ENCODE results near the gene CD4. TPM values are rescaled to one million over a fixed set of nuclear protein-coding genes. Genes with fewer than 3 reads are reported as not detected.

The CD4 gene
- total RNA-seq, 2 donors from 2014 or later: 126 to 141 TPM

- ATAC-seq (replicated peaks in 1 of 2) (no peak), DNase-seq (no peak)
- Mint-ChIP-seq H3K4me3 (no peak overlapping the region), H3K9me3 (no peaks in the 10 kb centered on the region), H3K27me3 (ENCODE audit: low read depth) (peaks cover 33% of the 10 kb centered on the region), H3K27ac (no peak overlapping the region), H3K4me1 (ENCODE audit: low read depth) (peaks cover 30% of the 10 kb centered on the region), H3K36me3 (ENCODE audit: insufficient read depth in 2 of 2) (peaks cover 0 to 3% of the 10 kb centered on the region in 2 donors)
Measured at GRCh38 chr12:6832125-6832524, 42.8 kb downstream of the CD4 start.

GRCh38 chr12:6833189-6833890 is 44.0 kb downstream of the CD4 start:
- Mint-ChIP-seq H3K27me3 (ENCODE audit: low read depth) (peaks cover 21% of the 10 kb centered on the region), H3K9me3 (no peaks in the 10 kb centered on the region), H3K36me3 (ENCODE audit: insufficient read depth in 2 of 2) (peaks cover 0 to 1% of the 10 kb centered on the region in 2 donors), H3K4me3 (no peak overlapping the region), H3K27ac (no peak overlapping the region), H3K4me1 (ENCODE audit: low read depth) (peaks cover 19% of the 10 kb centered on the region)
- DNase-seq: no peak
- no peak for ATAC-seq (replicated peaks in 1 of 2)

GRCh38 chr12:6834254-6834653 is 44.9 kb downstream of the CD4 start:
- DNase-seq: no peak
- Mint-ChIP-seq H3K4me1 (ENCODE audit: low read depth) (peaks cover 15% of the 10 kb centered on the region), H3K9me3 (no peaks in the 10 kb centered on the region), H3K27ac (no peak overlapping the region), H3K36me3 (ENCODE audit: insufficient read depth in 2 of 2) (peaks cover 0 to 1% of the 10 kb centered on the region in 2 donors), H3K27me3 (ENCODE audit: low read depth) (peaks cover 14% of the 10 kb centered on the region), H3K4me3 (no peak overlapping the region)
- no peak for ATAC-seq (replicated peaks in 1 of 2)

GRCh38 chr12:6834873-6835272 is 45.5 kb downstream of the CD4 start:
- H3K4me1 Mint-ChIP-seq (ENCODE audit: low read depth): peaks cover 11% of the 10 kb centered on the region
- no peak overlapping the region for H3K27ac Mint-ChIP-seq
- ATAC-seq (replicated peaks in 1 of 2) (no peak), DNase-seq (no peak)
- peaks cover 0 to 1% of the 10 kb centered on the region in 2 donors for H3K36me3 Mint-ChIP-seq (ENCODE audit: insufficient read depth in 2 of 2)
- H3K27me3 Mint-ChIP-seq (ENCODE audit: low read depth): peaks cover 13% of the 10 kb centered on the region
- H3K9me3 Mint-ChIP-seq: no peaks in the 10 kb centered on the region
- no peak overlapping the region for H3K4me3 Mint-ChIP-seq

DNA sequence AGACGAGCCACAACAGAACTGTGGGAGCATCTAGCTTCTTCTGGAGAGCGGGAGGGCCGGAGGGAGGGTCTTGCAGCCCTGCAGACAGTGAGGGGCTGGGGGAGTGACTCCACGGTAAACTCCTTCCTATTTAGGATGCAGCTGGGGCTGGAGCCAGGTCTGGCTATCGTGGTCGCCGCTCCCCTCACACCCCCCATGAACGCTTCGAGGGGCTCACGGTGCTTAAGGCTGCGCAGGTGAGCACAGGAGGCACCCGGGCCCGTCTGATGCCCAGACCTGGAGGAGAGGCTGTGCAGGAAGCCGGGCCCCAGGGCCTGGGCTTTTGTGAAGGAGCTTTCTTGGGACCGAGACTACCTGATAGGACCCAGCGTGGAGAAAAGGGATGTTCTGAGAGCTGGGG is 47.5 kb downstream of the CD4 start:
- Mint-ChIP-seq H3K4me1 (ENCODE audit: low read depth) (peaks cover 11% of the 10 kb centered on the region), H3K27me3 (ENCODE audit: low read depth) (no peaks in the 10 kb centered on the region), H3K36me3 (ENCODE audit: insufficient read depth in 2 of 2) (no peaks in the 10 kb centered on the region), H3K27ac (no peak overlapping the region), H3K4me3 (no peak overlapping the region), H3K9me3 (no peaks in the 10 kb centered on the region)
- ATAC-seq (replicated peaks in 1 of 2) (no peak), DNase-seq (no peak)

DNA sequence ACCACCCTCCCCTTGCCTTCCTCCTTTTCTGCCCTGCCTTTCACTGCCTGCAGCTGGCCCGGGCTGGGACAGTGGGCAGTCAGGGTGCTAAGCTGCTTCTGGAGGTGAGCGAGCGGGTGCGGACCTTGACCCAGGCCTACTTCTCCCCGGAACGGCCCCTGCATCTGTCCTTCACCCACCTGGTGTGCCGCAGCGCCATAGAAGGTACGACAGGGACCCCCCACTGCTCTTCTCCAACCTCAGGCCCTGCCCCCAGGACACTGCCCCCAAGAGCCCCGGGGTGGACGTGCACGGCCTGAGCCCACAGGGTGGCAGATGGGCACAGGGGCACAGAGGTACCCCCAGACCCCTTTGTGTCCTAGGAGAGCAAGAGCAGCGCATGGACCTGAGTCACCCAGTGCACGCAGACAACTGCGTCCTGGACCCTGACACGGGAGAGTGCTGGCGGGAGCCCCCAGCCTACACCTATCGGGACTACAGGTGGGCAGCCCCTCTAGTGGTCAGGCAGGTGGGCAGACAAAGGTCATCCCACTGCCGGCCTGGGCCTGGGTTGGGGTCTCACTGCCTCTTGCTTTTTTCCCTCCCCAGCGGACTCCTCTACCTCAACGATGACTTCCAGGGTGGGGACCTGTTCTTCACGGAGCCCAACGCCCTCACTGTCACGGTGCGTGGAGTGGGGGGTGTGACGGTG is 48.2 kb downstream of the CD4 start:
- ATAC-seq (replicated peaks in 1 of 2) (no peak), DNase-seq (no peak)
- Mint-ChIP-seq H3K27ac (no peak overlapping the region), H3K27me3 (ENCODE audit: low read depth) (no peaks in the 10 kb centered on the region), H3K9me3 (no peaks in the 10 kb centered on the region), H3K4me3 (no peak overlapping the region), H3K36me3 (ENCODE audit: insufficient read depth in 2 of 2) (no peaks in the 10 kb centered on the region), H3K4me1 (ENCODE audit: low read depth) (peaks cover 11% of the 10 kb centered on the region)

DNA sequence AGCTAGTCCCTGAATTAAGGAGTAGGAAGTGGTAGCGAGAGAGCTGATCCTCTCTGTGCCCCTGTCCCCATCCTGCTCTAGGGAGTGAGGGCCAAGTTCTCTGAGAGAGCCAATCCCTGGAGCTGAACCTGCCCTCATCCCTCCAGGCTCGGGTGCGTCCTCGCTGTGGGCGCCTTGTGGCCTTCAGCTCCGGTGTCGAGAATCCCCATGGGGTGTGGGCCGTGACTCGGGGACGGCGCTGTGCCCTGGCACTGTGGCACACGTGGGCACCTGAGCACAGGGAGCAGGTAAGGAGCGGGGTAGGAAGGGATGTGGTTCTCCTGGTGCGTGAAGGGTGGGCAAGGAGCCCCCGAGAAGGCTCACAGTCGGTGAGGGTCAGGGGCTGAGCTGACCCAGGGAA is 49.5 kb downstream of the CD4 start:
- DNase-seq (no peak), ATAC-seq (replicated peaks in 1 of 2) (no peak)
- Mint-ChIP-seq H3K27me3 (ENCODE audit: low read depth) (no peaks in the 10 kb centered on the region), H3K4me1 (ENCODE audit: low read depth) (peaks cover 10% of the 10 kb centered on the region), H3K27ac (no peak overlapping the region), H3K36me3 (ENCODE audit: insufficient read depth in 2 of 2) (no peaks in the 10 kb centered on the region), H3K9me3 (no peaks in the 10 kb centered on the region), H3K4me3 (no peak overlapping the region)

- Mint-ChIP-seq H3K27ac (no peak overlapping the region), H3K36me3 (ENCODE audit: insufficient read depth in 2 of 2) (no peaks in the 10 kb centered on the region), H3K9me3 (no peaks in the 10 kb centered on the region), H3K4me1 (ENCODE audit: low read depth) (peaks cover 2% of the 10 kb centered on the region), H3K4me3 (no peak overlapping the region), H3K27me3 (ENCODE audit: low read depth) (no peaks in the 10 kb centered on the region)
- DNase-seq (no peak), ATAC-seq (replicated peaks in 1 of 2) (no peak)
Measured at GRCh38 chr12:6839482-6840201, 50.3 kb downstream of the CD4 start.

GRCh38 chr12:6840330-6840729 is 51.0 kb downstream of the CD4 start:
- no peak for ATAC-seq (replicated peaks in 1 of 2)
- H3K27ac Mint-ChIP-seq: no peak overlapping the region
- no peak overlapping the region for H3K4me3 Mint-ChIP-seq
- no peaks in the 10 kb centered on the region for H3K27me3 Mint-ChIP-seq (ENCODE audit: low read depth)
- no peaks in the 10 kb centered on the region for H3K9me3 Mint-ChIP-seq
- DNase-seq: no peak
- H3K4me1 Mint-ChIP-seq (ENCODE audit: low read depth): no peaks in the 10 kb centered on the region
- peaks cover 0 to 2% of the 10 kb centered on the region in 2 donors for H3K36me3 Mint-ChIP-seq (ENCODE audit: insufficient read depth in 2 of 2)

DNA sequence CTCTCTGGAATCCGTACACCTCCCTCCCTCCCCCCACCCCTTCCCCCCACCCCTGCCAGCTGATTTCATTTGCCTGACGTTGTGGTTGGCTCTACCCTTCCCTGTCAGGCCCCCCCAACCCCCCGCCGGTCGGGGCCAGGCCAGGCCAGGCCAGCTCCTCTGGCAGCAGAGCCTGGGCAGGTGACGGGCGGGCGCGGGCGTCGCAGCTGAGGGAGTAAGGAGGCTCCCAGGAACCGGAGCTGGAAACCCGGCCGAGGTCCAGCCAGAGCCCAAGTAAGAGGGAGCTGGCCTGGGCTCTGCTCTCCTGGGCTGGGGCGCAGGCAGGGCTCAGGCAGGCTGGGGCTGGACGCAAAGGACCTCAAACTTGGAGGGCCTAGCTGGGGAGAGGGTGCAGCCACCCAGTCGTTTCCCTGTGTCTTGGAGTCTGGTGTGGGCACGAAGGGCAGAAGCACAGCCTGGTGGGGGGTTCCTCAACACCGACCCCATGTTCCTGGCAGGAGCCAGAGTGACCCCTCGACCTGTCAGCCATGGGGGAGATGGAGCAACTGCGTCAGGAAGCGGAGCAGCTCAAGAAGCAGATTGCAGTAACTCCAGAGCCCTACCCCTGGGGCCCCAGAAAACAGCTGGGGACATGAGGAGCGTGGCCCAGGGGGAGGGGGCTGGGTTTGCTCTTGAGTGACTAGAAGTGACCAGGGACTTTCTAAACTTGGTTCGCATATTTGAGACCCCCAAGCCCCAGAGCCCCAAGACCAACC is 51.6 kb downstream of the CD4 start, which contains the start of gene GNB3:
GNB3 (plus strand) TSS at position 165 of the 755 bp plus-strand sequence; CDS start at position 528, 363 bp downstream.
- Mint-ChIP-seq H3K4me1 (ENCODE audit: low read depth) (no peaks in the 10 kb centered on the region), H3K27me3 (ENCODE audit: low read depth) (no peaks in the 10 kb centered on the region), H3K9me3 (no peaks in the 10 kb centered on the region), H3K36me3 (ENCODE audit: insufficient read depth in 2 of 2) (peaks cover 0 to 2% of the 10 kb centered on the region in 2 donors), H3K27ac (no peak within 1 kb of the TSS), H3K4me3 (no peak within 1 kb of the TSS)
- ATAC-seq (replicated peaks in 1 of 2): no peak
- DNase-seq: no peak

DNA sequence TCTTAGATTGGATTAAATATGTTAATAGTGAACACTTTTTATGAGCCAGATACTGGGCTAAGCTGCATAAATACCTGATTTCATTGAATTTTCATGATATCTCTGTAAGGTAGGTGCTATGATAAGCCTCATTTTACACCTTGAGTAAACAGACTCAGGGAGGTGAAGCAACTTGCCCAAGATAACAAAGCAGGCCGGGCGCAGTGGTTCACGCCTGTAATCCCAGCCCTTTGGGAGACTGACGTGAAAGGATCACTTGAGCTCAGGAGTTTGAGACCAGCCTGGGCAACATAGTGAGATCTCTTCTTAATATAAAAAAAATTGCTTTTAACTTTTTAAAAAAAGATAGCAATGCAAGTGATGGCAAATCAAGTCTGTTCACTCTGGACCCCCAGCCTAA is 52.7 kb downstream of the CD4 start:
- Mint-ChIP-seq H3K4me3 (no peak overlapping the region), H3K27ac (no peak overlapping the region)
- ATAC-seq (replicated peaks in 1 of 2): no peak

DNA sequence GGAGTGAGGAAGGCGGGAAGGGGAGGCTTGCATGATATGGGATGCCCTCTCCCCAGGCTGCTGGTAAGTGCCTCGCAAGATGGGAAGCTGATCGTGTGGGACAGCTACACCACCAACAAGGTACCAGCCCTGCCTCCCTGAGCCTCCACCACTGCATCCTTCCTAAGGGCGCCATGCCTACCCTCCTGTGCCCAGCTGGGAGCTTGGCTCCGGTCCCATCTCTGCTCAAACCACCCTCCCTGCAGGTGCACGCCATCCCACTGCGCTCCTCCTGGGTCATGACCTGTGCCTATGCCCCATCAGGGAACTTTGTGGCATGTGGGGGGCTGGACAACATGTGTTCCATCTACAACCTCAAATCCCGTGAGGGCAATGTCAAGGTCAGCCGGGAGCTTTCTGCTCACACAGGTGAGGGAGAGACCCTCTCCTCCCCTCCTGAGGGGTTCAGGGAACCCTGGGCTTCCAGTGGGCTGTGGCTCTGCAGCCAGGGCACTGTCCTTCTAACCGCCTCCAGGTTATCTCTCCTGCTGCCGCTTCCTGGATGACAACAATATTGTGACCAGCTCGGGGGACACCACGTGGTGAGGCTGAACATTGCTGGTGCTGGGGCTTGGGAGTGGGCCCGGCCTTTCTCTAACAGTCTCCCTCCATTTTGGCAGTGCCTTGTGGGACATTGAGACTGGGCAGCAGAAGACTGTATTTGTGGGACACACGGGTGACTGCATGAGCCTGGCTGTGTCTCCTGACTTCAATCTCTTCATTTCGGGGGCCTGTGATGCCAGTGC is 54.0 kb downstream of the CD4 start:
- no peaks in the 10 kb centered on the region for H3K9me3 Mint-ChIP-seq
- peaks cover 6 to 12% of the 10 kb centered on the region in 2 donors for H3K36me3 Mint-ChIP-seq (ENCODE audit: insufficient read depth in 2 of 2)
- ATAC-seq (replicated peaks in 1 of 2) (no peak), DNase-seq (no peak)
- no peak overlapping the region for H3K27ac Mint-ChIP-seq
- H3K27me3 Mint-ChIP-seq (ENCODE audit: low read depth): no peaks in the 10 kb centered on the region
- H3K4me1 Mint-ChIP-seq (ENCODE audit: low read depth): peaks cover 6% of the 10 kb centered on the region
- no peak overlapping the region for H3K4me3 Mint-ChIP-seq

More for the DNA sequence above, 52.7 kb downstream of the CD4 start:
- Mint-ChIP-seq H3K9me3 (no peaks in the 10 kb centered on the region), H3K36me3 (ENCODE audit: insufficient read depth in 2 of 2) (peaks cover 2 to 8% of the 10 kb centered on the region in 2 donors), H3K4me1 (ENCODE audit: low read depth) (no peaks in the 10 kb centered on the region), H3K27me3 (ENCODE audit: low read depth) (no peaks in the 10 kb centered on the region)
- no peak for DNase-seq
